HG03520 (cell line): ENCODE results near the gene KRTAP13-1.

Experiments
- ATAC-seq: cut with Tn5 transposase; IDR thresholded peaks from one replicate; pipeline ENCODE4 v1.9.1; 2021; ENCODE audit warnings: mild to moderate bottlenecking, moderate library complexity; ENCODE audit not compliant: unreplicated experiment

KRTAP13-1 gene, protein sequence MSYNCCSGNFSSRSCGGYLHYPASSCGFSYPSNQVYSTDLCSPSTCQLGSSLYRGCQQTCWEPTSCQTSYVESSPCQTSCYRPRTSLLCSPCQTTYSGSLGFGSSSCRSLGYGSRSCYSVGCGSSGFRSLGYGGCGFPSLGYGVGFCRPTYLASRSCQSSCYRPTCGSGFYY

DNA sequence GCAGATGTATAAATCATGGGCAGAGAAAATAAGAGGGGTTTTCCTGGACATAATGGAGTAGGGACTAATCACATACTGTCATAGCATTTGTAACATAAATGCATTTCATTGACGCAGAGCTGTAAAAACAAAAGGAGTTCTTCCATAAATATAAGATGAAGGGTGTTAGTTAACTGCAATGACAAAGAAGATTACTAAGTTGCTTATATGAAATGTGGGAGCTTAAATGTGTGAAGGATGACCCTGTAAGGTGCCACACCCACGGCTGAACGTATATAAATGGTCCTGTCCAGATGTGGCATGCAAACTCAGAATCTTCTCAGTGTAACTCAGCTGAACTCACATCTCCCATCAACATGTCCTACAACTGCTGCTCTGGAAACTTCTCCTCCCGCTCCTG, at the start of gene KRTAP13-1:
TSS of gene KRTAP13-1 (plus strand) at position 301 of the 400 bp plus-strand sequence. CDS start at position 357, 56 bp downstream.
- ATAC-seq: no peak

DNA sequence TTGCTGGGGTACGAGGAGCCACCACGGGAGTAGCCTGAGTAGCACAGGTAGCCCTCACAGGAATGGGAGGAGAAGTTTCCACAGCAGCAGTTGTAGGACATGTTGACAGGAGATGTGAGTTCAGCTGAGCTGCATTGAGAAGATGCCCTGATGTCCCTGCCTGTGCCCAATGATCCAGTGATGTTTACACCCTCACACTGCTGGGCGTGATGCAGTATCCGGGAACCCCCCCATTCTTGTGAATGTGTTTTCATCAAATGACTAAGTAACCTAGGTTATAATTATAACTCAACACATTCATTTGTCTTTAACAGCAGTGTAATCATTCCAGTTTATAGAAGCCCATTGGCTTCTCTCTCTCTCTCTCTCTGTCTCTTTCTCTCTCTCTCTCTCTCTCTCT, 47.3 kb upstream of the KRTAP13-1 start, which contains the start of gene KRTAP23-1:
TSS of gene KRTAP23-1 (minus strand) at position 101 of the 400 bp plus-strand sequence. CDS start at position 101, 0 bp downstream.
- ATAC-seq: no peak

- ATAC-seq: no peak
Observed at GRCh38 chr21:30349572-30349971, 46.3 kb upstream of the KRTAP13-1 start.

GRCh38 chr21:30351534-30351933, 44.3 kb upstream of the KRTAP13-1 start:
- ATAC-seq: no peak

DNA sequence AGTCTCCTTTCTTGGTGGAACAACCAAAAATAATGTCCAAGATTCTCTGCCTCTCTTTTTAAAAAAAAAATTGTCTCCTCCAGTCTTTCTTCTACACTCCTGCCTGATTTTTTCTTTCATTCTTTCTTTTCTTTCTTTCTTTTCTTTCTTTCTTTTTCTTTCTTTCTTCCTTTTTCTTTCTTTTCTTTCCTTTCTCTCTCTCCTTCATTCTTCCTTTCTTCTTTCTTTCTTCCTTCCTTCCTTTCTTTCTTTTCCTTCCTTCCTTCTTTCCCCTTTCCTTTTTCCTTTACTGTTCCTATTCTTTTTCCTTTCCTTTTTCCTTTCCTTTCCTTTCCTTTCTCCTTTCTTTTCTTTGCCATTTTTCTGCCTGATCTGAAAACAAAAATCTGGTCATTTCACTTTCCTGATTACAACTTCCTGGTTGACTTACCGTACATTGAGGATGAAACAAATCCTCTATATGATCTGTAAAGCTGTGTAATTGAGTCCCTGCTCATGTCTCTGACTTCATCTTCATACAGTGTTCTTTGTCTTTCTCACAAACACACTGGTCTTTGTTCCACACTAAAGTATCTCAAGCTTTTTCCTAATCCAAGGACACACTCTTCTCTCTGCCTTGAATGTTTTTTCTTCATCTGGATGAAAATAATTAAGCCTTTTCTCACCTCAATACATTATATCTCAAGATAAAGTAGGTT, 41.4 kb upstream of the KRTAP13-1 start:
- no peak for ATAC-seq

GRCh38 chr21:30355906-30356305, 39.9 kb upstream of the KRTAP13-1 start:
- ATAC-seq: no peak

DNA sequence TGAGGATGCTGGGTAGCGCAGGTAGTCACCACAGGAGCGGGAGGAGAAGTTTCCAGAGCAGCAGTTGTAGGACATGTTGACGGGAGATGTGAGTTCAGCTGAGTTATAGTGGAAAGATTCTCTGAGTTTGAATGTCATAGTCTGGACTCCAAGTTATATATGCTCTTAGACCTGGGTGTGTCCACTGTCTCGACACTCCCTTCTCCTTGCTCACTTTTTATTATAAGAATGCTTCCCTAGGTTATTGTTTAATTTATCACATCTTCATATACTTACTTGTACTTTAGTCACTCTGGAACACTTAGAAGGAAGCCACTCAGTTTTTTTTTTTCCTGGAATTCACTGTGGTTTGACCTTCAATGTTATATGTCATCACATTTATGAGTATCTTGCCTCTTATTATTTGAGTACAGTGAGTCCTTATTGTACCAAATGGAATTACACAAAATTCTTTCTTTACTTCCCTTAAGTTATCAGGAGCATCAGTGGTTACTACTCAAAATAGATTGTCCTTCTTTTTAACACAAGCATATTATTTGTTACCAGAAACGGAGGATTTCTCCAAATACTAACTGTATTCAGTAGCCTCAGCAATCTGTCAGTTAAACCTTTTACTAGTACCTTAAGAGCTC, 23.6 kb upstream of the KRTAP13-1 start, which contains the start of gene KRTAP13-2:
TSS of gene KRTAP13-2 (minus strand) at position 133 of the 632 bp plus-strand sequence. CDS start at position 75, 58 bp downstream.
- ATAC-seq: no peak

DNA sequence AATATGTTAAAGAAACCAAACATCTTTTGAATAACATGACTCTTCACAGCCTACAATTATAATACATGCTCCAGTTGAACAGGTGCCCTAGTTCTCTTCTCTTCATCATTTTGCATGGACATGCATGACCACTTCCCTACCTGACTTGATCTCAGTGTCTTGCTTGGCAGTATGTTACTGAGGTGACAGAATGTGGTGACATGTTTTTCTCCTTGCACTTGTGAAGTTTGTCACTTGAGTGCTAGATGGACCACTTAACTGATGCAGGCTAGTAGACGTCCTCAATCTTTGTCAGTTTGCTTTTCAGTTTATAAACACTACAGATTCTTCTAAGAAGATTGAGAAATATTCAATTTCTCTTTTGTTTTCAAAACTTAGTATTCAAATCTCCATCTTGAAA, 13.6 kb upstream of the KRTAP13-1 start:
- ATAC-seq: no peak

DNA sequence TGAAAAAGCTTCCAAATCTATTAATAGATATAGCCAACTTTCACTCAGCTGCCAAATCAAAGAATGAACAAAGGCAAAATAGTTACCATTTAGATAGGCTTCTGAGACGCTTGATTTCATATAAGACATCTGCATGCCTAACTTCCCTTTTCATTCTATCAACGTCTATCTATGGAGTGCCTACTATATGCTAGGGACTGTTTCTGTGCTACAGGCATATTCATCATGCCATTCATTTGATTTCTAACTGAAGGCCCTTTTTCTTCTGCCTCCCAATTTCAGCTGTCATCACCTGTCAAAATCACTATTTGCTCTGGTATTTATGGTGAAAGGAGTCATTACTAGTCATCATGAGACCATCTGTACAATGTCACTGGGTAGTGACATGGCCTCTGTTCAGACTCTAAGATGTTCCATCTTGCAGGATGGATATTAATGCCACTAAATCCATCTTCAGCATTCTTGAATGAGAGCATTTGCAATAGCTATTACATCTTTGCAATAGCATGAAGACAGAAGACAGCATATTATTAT, 4.3 kb upstream of the KRTAP13-1 start:
- no peak for ATAC-seq

GRCh38 chr21:30408782-30409494, 13.1 kb downstream of the KRTAP13-1 start:
- ATAC-seq: no peak

- ATAC-seq: no peak
Observed at GRCh38 chr21:30415993-30416392, 20.2 kb downstream of the KRTAP13-1 start.

GRCh38 chr21:30425826-30426225, 30.0 kb downstream of the KRTAP13-1 start, which contains the start of gene KRTAP13-3:
Gene KRTAP13-3, minus strand, starts transcription at chr21:30425926. Its CDS starts 14 bp downstream, at chr21:30425912.
- ATAC-seq: no peak

DNA sequence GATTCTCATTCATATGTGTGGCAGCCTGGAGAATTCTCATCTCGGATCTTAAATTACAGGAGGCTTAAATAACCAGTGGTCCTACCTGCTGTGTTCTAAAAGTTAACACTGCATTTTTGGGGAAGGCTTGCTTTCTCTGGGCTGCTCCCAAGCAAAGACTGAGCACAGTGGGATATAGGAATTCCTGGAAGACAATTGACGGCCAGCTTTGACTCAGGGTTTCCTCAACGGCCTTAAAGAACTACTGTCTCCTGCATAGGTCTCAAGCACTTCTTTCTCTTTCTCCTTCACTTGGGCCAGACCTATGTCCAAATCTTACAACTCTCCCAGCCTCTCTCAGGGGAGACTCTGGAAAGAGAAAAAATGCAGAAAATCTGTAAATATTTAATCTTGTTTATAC, 30.9 kb downstream of the KRTAP13-1 start:
- ATAC-seq: no peak

DNA sequence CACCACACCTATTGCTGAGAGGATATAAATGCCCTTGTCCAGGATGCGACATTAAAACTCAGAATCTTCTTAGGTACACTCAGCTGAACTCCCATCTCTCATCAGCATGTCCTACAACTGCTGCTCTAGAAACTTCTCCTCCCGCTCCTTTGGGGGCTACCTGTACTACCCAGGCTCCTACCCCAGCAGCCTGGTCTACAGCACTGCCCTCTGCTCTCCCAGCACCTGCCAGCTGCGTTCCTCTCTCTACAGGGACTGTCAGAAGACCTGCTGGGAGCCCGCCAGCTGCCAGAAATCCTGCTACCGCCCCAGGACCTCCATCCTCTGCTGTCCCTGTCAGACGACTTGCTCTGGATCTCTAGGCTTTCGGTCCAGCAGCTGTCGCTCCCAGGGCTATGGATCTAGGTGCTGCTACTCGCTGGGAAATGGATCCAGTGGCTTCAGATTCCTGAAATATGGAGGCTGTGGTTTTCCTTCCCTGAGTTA, 34.4 kb downstream of the KRTAP13-1 start, which contains the start of gene KRTAP13-4:
TSS of gene KRTAP13-4 (plus strand) at position 51 of the 486 bp plus-strand sequence. CDS start at position 107, 56 bp downstream.
- no peak for ATAC-seq

- no peak for ATAC-seq
Observed at GRCh38 chr21:30434033-30434631, 38.3 kb downstream of the KRTAP13-1 start.

DNA sequence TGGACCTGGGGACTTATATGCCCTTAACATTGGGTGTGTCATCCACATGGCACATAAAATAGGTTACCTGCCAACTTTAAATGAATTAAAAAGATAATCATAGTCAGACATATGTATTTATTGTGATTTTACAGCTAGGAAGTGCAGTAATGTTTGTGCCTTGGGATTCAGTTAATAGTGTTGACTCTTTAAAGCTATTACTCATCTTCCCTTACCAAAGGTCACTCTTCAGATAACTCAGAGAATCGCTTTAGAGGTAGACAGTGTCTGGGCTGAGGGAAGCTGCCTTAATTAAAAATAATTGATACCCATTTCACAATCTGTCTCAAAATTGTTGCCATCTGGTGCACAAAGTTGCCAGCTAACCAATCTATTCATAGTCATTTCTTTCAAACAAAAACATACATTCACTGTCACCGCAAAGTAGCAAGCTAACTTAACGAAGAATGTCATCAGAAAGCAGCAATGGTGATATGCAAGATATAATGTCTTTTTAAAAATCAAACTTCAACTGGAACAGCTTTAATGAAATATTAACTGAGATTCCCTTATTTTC, 41.3 kb downstream of the KRTAP13-1 start:
- no peak for ATAC-seq

GRCh38 chr21:30439975-30440374, 44.1 kb downstream of the KRTAP13-1 start, which contains the start of gene KRTAP15-1:
Gene KRTAP15-1, plus strand, starts transcription at chr21:30440275. Its CDS starts 53 bp downstream, at chr21:30440328.
- no peak for ATAC-seq

- ATAC-seq: no peak
Observed at GRCh38 chr21:30443226-30443625, 47.4 kb downstream of the KRTAP13-1 start.

- no peak for ATAC-seq
Observed at GRCh38 chr21:30444204-30444603, 48.4 kb downstream of the KRTAP13-1 start.
